Amygdala (tissue), 56 donors: Measurements from ENCODE around the gene MIPEP.

Experiments used
- DNase-seq, 56 donors: peaks; one replicate each; lab custom pipeline; 2025; lab: John Stamatoyannopoulos, UW

MIPEP gene

GRCh38 chr13:23813635-23814034 lies 75.6 kb downstream of the MIPEP start:
- DNase-seq = no peak

- DNase-seq = no peak
Observed at GRCh38 chr13:23811366-23812062, 77.7 kb downstream of the MIPEP start.

- no peak for DNase-seq
Observed at GRCh38 chr13:23810685-23811240, 78.4 kb downstream of the MIPEP start.

- no peak for DNase-seq
Observed at GRCh38 chr13:23808803-23809202, 80.4 kb downstream of the MIPEP start.

- DNase-seq = no peak
Observed at GRCh38 chr13:23806874-23807526, 82.2 kb downstream of the MIPEP start.

GRCh38 chr13:23805821-23806220 lies 83.4 kb downstream of the MIPEP start:
- DNase-seq = no peak

- DNase-seq = no peak
Observed at GRCh38 chr13:23805122-23805521, 84.1 kb downstream of the MIPEP start.

- DNase-seq = no peak
Observed at GRCh38 chr13:23804166-23804565, 85.0 kb downstream of the MIPEP start.

- DNase-seq = no peak
Observed at GRCh38 chr13:23801141-23801540, 88.1 kb downstream of the MIPEP start.

GRCh38 chr13:23799945-23800344 lies 89.3 kb downstream of the MIPEP start:
- DNase-seq = no peak

GRCh38 chr13:23797276-23797903 lies 91.8 kb downstream of the MIPEP start:
- no peak for DNase-seq

GRCh38 chr13:23796551-23796950 lies 92.6 kb downstream of the MIPEP start:
- DNase-seq = no peak

- no peak for DNase-seq
Observed at GRCh38 chr13:23794267-23795161, 94.7 kb downstream of the MIPEP start.

GRCh38 chr13:23793711-23794110 lies 95.5 kb downstream of the MIPEP start:
- DNase-seq = no peak

- DNase-seq = no peak
Observed at GRCh38 chr13:23792680-23793079, 96.5 kb downstream of the MIPEP start.

- DNase-seq = no peak
Observed at GRCh38 chr13:23790577-23791170, 98.5 kb downstream of the MIPEP start.

GRCh38 chr13:23789576-23790346 lies 99.4 kb downstream of the MIPEP start:
- no peak for DNase-seq

- DNase-seq = no peak
Observed at GRCh38 chr13:23788459-23788858, 100.7 kb downstream of the MIPEP start.

- no peak for DNase-seq
Observed at GRCh38 chr13:23787464-23787863, 101.7 kb downstream of the MIPEP start.
